Ishikawa (cell line): Measurements from ENCODE around the gene KXD1.

Source experiments
- CREB1 ChIP-seq: IDR thresholded peaks from 2 replicates; pipeline ENCODE4 v1.6.1; 2012; ENCODE audit warnings: low read depth
- EGR1 ChIP-seq: IDR thresholded peaks from 2 replicates; pipeline ENCODE4 v1.6.1; 2012
- EP300 ChIP-seq: IDR thresholded peaks from 2 replicates; pipeline ENCODE4 v1.6.1; 2012; ENCODE audit warnings: borderline replicate concordance
- FOXM1 ChIP-seq: IDR thresholded peaks from 2 replicates; pipeline ENCODE4 v1.6.1; 2012; ENCODE audit warnings: low read depth, borderline replicate concordance
- RAD21 ChIP-seq: IDR thresholded peaks from 2 replicates; pipeline ENCODE4 v1.6.1; 2012; ENCODE audit warnings: low read depth
- TAF1 ChIP-seq: IDR thresholded peaks from 2 replicates; pipeline ENCODE4 v1.6.1; 2012; ENCODE audit warnings: low read depth, mild to moderate bottlenecking
- YY1 ChIP-seq: IDR thresholded peaks from 2 replicates; pipeline ENCODE4 v1.6.1; 2012; ENCODE audit warnings: low read depth
- ZBTB7A ChIP-seq: IDR thresholded peaks from 2 replicates; pipeline ENCODE4 v1.6.1; 2012; ENCODE audit warnings: low read depth
- TF ChIP-seq, protein P1 (sequence below): IDR thresholded peaks from 2 replicates; pipeline ENCODE4 v1.6.1; 2012

DNA sequence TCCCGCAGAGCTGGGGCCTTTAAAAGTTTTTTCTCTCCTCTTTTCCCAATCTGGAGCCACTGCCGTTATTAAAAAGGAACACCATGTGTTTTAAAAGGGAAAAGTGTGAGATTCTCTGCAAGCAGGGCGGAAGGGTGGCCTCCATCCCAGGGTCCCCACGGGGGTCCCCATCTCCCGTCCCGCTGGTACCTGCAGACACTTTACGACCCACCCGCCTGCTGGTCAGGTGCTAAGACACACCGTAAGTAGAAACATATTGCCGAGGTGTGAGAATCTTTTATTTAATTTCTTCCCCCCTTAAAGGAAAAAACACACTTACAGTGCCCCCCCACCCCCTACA is 47.1 kb downstream of the KXD1 start:
- TF ChIP-seq RAD21 (no peak), EP300 (no peak), YY1 (no peak), FOXM1 (no peak), EGR1 (no peak), CREB1 (no peak), TAF1 (no peak), ZBTB7A (no peak)
- TF ChIP-seq, protein P1, sequence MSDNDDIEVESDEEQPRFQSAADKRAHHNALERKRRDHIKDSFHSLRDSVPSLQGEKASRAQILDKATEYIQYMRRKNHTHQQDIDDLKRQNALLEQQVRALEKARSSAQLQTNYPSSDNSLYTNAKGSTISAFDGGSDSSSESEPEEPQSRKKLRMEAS = no peak
